GM21360 (cell line): ENCODE results near the gene SMARCD2.
"Not testable (repeated sequence)": the region's sequence is repeated elsewhere in the genome, so short reads cannot be mapped to it uniquely, and the experiment has no call there.

Experiments
- ATAC-seq: cut with Tn5 transposase; IDR thresholded peaks from one replicate; pipeline ENCODE4 v1.9.1; 2021; ENCODE audit warnings: mild to moderate bottlenecking, moderate library complexity; ENCODE audit not compliant: unreplicated experiment

Gene SMARCD2

DNA sequence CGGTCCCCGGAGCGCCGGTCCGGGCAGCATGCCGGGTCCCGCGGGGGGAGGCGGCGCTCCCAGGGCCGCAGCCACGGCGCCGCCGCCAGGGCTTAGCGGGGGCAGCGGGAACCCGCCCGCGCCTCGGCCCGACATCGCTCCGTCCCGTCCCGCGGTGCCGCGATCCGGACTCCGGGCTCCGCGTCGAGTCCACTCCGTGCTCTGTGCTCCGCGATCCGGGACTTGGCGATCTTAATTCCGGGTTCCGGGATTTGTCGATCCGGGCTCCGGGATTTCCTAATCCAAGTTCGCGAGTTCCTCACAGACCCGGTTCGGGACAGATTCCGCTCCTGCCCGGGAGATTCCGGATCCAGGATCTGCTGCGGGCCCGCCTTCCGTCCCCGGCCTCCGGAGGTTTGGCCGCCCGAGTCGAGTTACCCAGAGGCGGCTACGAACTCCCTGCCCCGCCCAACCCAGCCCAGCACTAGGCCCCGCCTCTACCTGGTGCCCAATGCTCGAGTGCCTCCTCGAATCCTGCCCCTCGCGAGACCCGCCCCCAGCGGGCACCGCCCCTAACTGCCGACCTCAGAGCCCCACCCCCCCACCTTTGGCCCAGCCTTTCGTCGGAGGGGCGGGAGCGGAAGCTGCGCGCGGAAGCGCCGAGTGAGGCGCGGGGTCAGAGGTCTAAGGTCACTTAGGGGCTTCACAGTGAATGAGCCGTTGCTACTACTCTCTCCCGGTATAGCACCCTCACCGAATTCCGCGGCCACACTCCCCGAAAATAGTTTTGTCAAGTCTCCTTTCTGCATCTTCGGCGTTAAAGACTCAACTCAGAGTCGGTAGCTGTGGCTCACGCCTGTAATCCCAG is at the start of gene SMARCD2:
Gene SMARCD2, minus strand, starts transcription at position 146 of the 847 bp plus-strand sequence. Its CDS starts 11 bp downstream, at position 135.
- peak; percentile 72 for ATAC-seq

DNA sequence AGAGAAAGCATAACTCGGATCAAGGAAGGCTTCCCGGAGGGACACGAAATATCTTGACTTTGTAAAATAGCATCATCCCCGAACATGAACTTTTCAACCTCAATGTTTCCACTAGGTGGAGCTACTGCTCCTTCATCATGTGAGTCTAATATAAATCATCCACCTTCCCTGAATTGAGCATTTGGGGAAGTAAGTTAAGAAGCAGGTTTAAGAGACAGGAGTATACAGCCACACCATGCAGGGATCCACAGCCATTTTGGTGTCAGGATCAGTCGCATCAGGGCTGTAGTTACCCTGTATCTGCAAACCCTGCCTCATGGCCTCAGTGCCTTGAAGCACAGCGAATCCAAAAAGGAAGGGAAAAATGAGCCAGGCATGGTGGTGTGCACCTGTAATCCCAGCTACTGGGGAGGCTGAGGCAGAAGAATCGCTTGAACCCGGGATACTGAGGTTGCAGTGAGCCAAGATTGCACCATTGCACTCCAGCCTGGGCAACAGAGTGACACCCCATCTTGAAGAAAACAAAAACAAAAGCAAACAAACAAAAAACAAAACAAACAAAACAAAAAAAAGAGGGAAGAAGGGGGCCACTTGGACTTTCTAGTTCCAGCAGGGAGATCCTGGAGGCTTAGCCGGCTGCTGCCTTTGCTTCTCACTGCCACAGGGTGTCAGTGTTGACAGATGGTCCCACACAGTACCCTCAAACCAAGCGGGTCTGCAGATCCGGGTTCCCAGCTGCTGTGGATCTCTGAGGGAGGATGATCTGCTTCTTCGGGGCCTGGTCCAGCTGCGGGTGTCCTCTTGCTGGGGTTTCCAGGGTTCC is 46.8 kb upstream of the SMARCD2 start:
- ATAC-seq, result not testable (repeated sequence)

DNA sequence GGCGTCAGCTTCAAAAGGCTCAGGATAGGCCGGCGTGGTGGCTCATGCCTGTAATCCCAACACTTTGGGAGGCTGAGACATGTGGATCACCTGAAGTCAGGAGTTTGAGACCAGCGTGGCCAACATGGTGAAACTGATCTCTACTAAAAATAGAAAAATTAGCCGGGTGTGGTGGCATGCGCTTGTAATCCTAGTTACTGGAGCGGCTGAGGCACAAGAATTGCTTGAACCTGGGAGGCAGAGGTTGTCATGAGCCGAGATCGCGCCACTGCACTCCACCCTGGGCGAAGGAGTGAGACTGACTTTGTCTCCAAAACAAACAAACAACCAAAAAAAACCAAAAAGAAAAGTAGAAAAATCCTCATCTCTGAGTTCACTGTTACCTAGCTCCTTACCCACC is 42.6 kb upstream of the SMARCD2 start:
- ATAC-seq, result not testable (repeated sequence)

DNA sequence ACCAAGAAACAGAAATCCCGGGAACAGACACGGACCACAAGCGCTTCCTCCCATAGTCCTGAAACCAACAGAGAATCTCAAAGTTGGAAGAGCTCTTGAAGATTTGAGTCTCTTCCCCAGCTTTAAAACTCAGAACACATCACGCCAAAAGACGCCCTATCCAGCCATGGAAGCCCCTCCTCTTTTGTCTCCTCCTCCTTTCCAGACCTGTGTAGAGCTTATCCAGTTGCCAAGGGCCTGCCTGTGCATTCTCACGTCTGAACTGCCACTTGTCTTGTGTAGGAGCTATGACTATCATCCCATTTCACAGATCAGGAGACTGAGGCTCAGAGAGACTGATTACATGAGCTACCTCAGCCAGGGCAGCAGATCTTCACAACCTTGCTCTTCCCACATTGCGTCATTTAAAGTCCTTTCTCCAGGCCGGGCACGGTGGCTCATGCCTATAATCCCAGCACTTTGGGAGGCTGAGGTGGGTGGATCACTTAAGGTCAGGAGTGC is 40.2 kb upstream of the SMARCD2 start:
- not testable (repeated sequence) for ATAC-seq

DNA sequence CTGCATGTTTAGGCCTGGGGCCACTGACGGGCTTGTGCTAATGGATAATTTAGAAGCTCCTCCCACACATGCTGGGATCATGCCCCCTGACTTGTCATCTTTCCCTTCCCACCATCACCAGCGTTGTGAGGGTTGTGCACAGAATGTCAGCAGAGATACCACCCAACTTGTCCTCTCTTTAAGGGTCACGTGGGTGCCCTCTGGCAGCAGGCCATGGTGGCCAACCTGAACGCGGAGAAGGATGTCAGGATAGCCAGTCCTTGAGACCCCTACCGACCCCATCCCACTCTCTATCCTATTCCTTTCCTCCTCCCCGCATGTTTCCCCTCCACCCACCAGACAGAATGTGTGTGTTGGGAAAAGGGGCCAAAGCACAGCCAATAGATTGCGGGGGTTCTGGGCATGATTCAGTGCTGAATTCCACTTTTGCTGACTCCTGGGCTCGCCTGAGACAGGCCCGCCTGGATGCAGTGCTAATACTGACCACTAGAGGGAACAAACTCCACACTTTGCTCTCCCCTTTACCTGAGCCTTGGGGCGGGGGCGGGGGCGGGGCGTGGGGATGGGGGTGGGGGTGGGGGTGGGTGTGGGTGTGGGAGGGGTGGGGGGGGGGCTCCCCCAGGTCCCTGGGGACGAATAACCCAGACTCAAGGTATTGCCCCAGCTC is 39.6 kb upstream of the SMARCD2 start, which contains the start of gene GH2:
Gene GH2, minus strand, starts transcription at position 10 of the 667 bp plus-strand sequence. CDS start 143 bp downstream, outside the sequence.
- no peak for ATAC-seq

DNA sequence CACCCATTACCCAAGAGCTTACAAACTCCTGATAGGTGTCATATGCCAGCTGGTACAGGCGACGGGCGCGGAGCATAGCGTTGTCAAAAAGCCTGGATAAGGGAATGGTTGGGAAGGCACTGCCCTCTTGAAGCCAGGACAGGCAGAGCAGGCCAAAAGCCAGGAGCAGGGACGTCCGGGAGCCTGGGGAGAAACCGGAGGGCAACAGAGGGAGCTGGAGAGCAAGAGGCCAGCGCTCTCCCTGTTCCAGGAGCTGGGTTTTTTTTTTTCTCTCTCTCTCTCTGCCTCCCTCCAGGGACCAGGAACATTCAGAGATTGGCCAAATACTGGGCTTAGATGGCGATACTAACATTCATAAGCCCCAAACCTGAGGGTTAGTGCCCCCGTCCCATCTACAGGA is 38.9 kb upstream of the SMARCD2 start:
- ATAC-seq, result not testable (repeated sequence)

DNA sequence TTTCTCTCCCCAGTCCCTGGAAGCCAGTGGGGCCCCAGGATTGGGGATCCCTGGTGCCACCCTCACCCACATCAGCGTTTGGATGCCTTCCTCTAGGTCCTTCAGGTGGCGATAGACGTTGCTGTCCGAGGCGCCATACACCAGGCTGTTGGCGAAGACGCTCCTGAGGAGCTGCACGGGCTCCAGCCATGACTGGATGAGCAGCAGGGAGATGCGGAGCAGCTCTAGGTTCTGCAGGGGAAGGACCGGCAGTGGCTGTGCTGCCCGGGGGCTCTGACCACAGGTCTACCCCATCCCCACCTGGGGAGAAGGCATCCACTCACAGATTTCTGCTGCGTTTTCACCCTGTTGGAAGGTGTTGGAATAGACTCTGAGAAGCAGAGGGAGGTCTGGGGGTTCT is 38.2 kb upstream of the SMARCD2 start:
- no peak for ATAC-seq

DNA sequence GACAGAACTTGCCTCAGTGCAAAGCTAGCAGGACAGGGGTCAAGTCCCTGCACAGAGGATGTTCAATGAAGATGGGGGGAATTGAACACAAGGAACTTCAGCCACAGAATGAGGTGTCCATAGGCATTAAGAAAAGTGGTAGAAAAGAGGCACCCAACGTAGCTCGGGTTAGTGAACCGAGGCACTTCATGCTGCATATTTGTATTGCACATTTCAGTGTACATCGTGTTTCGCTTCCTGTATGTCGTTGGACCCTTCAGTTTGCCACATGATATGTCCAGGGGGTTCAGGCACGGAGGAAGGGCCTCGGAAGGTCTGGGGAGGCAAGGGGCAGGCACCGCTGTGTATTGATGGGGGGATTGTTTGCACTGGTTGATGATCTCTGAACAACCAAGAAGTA is 35.9 kb upstream of the SMARCD2 start:
- ATAC-seq, result not testable (repeated sequence)

DNA sequence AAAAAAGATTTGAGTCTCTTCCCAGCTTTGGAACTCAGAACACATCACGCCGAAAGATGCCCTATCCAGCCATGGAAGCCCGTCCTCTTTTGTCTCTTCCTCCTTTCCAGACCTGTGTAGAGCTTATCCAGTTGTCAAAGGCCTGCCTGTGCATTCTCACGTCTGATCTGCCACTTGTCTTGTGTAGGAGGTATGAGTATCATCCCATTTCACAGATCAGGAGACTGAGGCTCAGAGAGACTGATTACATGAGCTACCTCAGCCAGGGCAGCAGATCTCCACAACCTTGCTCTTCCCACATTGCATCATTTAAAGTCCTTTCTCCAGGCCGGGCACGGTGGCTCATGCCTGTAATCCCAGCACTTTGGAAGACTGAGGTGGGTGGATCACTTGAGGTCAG is 32.2 kb upstream of the SMARCD2 start:
- ATAC-seq, result not testable (repeated sequence)

DNA sequence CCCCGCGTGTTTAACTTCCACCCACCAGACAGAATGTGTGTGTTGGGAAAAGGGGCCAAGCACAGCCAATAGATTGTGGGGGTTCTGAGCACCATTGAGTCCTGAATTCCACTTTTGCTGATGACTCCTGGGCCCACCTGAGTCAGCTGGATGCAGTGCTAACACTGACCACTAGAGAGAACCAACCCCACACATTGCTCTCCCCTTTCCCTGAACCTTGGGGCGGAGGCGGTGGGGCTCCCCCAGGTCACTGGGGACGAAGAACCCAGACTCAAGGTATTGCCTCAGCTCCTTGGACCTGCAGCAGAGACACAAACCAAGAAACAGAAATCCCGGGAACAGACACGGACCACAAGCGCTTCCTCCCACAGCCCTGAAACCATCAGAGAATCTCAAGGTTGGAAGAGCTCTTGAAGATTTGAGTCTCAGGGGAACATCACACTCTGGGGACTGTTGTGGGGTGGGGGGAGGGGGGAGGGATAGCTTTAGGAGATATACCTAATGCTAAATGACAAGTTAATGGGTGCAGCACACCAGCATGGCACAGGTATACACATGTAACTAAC is 31.7 kb upstream of the SMARCD2 start:
- ATAC-seq, result not testable (repeated sequence)

DNA sequence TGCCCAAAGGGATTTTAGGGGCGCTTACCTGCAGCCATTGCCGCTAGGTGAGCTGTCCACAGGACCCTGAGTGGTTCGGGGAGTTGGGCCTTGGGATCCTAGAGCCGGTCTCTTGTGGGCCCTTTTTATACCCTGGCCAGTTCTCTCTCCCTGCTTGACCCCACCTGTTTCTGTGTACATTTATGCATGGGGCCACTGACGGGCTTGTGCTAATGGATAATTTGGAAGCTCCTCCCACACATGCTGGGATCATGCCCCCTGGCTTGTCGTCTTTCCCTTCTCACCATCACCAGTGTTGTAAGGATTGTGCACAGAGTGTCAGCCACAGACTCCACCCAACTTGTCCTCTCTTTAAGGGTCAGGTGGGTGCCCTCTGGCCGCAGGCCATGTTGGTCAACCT is 31.1 kb upstream of the SMARCD2 start, which contains the start of gene CSH2:
Gene CSH2, minus strand, starts transcription at position 101 of the 400 bp plus-strand sequence. Its CDS starts 63 bp downstream, at position 38.
- not testable (repeated sequence) for ATAC-seq

DNA sequence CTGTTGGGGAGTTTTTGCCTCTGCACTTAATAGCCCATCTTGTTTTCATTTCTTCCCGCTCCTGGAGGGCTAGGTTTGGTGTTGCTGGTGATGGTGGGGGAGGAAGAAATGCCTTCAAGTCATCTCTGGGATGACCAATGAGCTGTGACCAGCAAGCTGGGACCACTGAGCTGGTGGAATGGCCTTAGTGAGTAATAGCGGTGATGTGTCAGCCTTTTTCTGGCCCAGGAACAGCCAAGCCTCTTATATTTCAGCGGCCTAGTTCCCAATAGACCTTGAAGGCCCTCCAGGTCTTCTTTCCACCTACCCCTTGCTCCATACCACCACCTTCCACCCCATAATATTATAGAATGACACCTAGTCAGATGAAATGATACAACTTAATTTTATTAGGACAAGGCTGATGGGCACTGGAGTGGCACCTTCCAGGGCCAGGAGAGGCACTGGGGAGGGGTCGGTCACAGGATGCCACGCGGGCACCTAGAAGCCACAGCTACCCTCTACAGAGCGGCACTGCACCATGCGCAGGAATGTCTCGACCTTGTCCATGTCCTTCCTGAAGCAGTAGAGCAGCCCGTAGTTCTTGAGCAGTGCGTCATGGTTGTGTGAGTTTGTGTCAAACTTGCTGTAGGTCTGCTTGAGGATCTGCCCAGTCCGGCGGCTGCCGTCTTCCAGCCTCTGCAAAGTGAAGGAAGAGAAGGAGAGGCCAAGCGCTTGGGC is 29.3 kb upstream of the SMARCD2 start:
- not testable (repeated sequence) for ATAC-seq

DNA sequence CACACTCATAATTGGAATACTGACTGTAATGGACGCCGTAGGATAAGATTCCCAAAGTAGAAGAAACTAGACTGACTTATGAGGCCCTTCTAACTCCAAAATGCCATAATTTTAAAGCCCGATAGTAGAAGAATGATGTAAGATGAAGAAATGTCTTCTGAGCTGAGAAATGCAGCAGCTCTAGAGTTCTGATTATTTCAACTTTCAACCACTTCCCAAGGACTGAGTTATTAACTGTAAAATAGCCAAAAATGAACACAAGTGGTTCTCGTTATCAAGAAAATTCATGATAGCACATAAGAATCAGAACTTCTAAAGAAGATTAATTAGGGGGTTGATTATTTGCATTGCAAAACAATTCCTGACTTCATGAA is 27.8 kb upstream of the SMARCD2 start:
- ATAC-seq, result not testable (repeated sequence)

DNA sequence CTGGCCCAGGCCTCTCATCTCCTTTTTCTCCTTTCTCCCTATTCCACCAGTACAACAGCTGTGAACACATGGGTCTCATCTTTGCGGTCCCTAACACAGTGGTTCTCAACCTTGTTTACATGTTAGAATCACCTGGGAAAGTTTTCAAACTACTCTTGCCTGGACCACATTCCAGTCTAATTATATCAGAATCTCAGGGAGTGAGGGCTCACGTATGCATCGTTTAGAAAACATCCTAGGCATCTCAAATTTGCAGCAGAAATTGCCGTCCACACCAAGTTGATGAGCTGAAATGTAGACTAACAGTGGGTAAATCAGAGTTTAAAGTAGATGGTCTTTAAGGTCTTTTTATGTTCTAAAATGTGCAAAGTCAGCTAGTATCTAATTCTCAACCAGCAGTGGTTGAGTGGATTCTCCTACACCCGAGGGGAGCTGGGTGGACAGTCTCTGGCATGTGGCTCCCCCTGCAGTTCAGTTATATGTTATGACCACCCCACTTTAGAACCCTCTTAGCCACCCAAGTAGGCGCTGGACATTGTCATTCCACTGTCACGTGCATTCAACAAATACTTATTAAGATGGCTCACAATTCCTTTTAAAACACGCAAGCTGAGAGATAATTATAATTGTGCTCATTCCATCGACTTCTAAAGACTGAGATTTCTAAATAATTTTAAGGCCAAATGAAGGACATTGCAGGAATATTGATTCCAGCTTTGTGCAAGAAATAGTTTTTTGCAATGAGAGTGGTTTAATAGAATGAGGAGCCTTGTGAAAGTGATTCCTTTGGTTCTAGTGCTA is 27.2 kb upstream of the SMARCD2 start:
- not testable (repeated sequence) for ATAC-seq

DNA sequence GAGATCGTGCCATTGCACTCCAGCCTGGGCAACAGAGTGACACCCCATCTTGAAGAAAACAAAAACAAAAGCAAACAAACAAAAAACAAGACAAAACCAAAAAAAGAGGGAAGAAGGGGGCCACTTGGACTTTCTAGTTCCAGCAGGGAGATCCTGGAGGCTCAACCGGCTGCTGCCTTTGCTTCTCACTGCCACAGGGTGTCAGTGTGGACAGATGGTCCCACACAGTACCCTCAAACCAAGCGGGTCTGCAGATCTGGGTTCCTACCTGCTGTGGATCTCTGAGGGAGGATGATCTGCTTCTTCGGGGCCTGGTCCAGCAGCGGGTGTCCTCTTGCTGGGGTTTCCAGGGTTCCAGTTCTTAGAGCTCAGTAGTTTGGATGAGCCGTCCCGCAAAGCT is 24.1 kb upstream of the SMARCD2 start:
- ATAC-seq, result not testable (repeated sequence)

DNA sequence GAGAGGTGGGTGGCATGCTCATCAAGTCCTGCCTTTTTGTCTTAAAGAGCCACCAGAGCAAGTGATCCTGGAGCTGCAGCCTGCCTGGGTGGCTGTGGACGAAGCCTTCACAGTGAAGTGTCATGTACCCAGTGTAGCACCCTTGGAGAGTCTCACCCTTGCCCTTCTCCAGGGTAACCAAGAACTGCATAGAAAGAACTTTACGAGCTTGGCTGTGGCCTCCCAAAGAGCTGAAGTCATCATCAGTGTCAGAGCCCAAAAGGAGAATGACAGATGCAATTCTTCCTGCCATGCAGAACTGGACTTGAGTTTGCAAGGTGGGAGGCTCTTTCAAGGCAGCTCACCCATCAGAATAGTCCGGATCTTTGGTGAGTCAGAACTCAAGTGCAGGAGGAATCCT is 16.8 kb upstream of the SMARCD2 start:
- no peak for ATAC-seq

DNA sequence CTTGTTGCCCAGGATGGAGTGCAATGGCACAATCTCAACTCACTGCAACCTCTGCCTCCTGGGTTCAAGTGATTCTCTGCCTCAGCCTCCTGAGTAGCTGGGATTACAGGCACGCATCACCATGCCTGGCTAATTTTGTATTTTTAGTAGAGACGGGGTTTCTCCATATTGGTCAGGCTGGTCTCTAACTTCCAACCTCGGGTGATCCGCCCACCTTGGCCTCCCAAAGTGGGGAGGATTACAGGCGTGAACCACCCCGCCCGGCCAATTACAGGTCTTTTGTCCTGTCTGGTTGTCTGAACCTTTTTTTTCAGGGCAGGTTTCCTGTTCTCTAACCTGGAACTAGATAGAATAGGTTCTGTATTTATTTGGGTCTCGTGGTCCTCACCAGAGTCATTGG is 13.9 kb upstream of the SMARCD2 start:
- ATAC-seq, result not testable (repeated sequence)

DNA sequence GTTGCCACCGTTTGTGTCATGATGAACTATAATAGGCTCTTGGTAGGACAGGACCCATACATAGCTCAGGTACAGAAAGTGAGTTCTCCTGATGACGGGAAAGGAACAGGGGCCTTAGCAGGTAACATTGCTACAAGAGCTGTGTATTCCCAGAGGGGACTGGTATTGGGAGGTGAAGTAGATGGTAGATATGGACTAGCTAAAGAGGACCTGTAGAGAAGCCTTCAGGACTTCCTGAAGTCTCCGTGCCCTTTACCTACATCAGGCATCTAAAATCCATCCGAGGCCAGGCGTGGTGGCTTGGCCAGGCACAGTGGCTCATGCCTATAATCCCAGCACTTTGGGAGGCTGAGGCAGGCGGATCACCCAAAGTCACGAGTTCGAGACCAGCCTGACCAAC is 12.7 kb upstream of the SMARCD2 start:
- ATAC-seq, result no peak

DNA sequence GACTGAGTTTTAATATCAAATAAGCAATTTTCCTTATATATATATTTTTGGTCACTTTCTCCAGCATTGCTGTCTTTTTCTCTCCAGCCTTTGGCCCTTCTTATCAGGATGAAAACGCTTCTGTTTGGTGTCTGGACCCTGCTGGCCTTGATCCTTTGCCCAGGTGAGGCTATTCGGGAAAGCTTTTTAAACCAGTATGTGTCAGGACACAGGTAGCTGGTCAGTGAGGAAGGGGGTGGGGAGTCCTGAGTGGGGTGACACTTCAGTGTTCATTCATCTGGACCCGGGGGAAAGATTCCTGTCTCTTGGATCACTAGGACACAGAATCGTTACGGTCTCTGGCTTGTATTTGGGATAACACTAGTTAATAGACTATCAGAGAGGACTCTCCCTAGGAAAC is 12.2 kb upstream of the SMARCD2 start:
- no peak for ATAC-seq
